Activated CD4-positive, alpha-beta T cell treated with anti-CD3 and anti-CD28 coated beads, Interleukin-2, amount 50 U/mL, for 24 hours (primary cell): Measurements from ENCODE around the gene ADGRG3.

ENCODE experiments used
- DNase-seq, 2 donors: peaks; one replicate each; pipeline ENCODE4 v3.0.0-alpha.2; 2020; ENCODE audit warnings: low read depth in 1 of 2, low spot score in 1 of 2

The ADGRG3 gene

GRCh38 chr16:57668263-57668571, at the start of gene ADGRG3:
ADGRG3 (plus strand) TSS chr16:57668306; CDS start chr16:57668348, 42 bp downstream.
- no peak for DNase-seq

DNA sequence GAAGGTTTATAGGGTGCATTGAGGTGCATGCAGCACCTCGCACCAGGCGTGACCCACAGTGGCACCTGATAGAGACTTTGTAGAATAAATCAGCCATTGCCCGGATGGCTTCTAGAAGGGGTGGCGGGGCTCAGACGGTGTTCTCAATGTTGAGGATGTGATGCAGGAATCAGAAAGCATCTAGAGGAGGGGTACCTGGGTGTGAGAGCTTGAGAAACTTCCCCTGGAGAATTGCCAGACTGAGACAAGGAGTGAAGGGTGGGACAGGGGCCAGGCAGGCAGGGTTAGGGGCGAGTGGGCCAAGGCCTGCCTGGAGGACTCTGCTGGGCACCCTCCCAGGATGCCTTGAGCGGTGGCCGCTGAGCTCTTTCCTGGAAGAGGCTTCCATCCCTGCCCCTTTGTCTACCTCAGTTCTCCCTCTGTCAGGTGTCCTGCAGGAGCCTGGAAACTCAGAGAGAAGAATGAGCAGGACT, 48.9 kb upstream of the ADGRG3 start:
- DNase-seq = no peak

DNA sequence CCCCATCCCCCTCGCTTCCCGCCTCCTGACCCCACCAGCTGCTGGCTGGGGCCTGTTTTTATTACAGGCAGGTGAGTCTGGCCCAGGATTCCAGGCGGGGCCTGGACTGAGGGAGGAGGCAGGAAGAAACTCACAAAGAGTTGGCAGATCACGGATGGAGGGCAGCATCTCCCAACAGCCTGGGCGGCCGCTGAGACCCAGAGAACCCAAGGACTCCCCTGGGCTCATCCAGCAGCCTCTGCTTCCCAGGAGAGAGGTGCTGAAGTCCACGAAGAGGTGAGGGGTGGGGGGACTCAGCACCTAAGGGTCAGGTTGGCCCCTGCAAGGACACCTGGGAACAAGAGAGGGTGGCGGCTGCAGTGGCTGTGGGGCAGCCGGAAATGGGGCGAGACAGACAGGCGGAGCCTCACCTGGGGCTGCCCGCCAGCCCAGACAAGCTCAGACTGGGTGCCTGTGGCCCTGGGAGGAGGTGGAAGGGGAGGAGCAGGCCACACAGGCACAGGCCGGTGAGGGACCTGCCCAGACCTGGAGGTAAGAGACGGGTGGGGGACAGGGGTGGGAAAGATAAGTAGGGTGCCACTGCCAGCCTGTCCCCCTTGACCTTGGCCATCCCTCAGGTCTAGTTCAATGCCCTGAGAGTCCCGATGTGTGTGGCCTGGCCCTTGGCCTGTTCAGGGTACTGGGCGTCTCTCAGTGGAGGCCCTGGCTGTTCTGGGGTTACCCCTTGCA, 48.3 kb upstream of the ADGRG3 start:
- no peak for DNase-seq

DNA sequence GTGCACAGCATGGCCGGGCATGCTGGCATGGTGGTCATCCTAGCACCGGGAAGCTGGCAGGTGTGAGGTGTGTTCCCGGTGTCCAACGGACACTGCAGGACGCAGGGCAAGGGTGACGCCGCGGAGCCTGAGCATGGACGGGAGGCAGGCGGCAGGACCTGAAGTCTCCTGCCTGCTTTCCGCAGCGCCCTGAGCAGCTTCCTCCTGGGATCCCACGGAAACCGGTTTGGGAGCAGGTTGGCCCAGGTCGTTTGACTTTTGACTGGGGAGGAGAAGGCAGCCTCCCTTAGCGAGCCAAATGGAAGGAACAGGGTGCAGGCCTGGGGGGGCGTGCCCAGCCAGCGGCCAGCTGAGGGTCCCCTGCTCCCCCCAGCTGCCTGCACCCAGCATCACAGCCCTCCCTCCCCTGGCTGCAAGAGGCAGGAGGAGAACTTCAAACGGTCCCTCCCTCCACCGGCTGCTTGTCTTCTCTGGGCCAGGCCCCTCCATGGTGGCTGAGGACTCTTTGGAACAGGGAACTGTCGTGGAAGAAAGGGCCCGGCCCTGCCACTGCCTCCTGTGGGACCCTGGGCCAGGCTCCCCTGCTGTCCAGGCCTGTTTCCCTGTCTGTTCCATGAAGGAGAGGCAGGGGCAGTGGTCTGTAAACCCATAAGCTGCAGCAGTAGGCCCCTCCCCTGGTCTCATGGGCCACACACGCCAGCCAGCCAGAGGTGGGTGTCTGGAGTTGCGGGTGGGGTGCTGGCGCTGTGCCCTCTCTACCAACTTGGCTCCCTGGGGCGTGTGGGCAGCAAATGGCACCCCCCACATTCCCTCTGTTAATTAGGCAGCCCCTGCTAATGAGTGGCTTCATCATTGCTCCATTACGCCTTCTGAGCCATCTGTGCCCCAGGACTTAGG, 47.5 kb upstream of the ADGRG3 start:
- no peak for DNase-seq

GRCh38 chr16:57621521-57622271, 46.4 kb upstream of the ADGRG3 start:
- no peak for DNase-seq

GRCh38 chr16:57622361-57623250, 45.5 kb upstream of the ADGRG3 start:
- DNase-seq = no peak

DNA sequence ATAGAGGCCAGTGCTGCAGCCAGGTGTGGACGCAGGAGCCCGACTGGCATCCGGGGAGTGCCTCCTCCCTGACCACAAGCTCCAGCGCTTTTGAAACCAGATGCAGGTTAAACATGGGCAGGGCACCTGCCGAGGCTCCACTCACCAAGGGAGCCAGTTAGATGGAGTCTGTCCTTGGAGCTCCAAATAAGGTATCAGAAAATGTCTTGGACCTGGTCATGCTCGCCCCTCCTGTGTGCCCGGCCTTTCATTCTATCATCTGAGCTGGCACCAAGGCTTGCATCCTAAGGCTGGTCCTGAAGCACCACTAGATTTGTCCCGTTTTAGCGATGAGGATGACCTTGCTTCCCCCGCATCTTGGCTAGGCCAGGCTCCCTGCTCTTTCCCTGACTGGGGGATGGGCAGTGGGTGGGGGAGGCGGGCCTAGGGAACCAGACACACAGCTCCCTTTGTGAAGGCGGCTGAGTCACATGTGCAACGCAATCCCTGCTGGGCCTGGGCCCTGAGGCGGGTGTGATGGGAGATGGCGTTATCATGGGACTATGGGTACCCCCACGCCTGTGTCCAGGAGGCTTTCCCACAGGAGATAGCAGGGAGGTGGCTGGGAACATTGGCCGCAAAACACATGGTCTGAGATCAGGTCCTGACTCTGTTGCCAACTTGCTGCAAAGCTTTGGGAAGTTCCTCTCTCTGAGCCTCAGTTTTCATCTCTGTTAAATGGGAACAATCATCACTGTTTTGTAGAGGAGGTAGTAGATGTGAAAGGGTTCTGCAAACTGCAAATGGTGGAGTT, 44.7 kb upstream of the ADGRG3 start:
- no peak for DNase-seq

GRCh38 chr16:57624044-57624688, 43.9 kb upstream of the ADGRG3 start:
- no peak for DNase-seq

GRCh38 chr16:57624806-57625500, 43.2 kb upstream of the ADGRG3 start:
- no peak for DNase-seq

GRCh38 chr16:57626420-57627170, 41.5 kb upstream of the ADGRG3 start:
- DNase-seq = no peak

- no peak for DNase-seq
Measured at GRCh38 chr16:57627184-57627871, 40.8 kb upstream of the ADGRG3 start.

DNA sequence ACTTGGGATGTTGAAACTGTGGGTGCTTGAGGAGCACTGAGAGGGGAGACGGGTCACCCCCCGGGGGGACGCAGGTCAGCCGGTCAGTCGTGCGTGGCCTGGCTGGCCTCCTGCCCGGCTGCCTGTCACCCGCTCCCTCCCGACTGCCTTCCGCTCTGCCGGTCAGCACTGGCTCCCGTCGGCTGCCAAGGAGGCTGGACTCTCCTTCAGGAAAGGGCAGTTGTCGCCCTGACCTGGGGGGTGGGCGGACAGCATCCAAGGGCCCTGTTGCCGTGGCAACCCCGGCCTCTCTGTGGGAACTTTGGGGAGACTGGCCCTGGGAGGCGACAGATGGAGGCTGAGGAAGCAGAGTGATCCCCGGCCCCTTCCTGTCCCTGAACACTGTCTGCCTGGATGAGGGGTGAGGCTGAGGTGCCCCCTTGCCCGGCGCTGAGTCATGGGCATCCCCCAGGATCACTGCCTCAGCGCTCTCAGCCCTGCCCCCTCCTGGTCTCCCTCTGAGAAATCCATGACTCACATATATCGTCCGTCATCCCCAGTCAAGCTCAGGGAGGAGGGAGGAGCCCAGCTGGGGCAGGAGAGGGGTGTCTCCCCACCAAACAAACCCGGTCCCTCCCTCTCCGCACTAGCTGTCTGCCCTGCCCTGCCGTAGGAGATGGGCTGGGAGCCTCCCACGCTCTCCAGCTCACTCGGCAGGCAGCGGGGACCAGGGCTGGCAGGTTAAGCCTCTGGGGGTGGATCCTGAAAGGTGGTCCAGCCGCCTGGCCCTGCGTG, 39.9 kb upstream of the ADGRG3 start, which contains the start of gene ADGRG1:
Gene ADGRG1, plus strand, starts transcription at position 623 of the 774 bp plus-strand sequence. CDS start 21,658 bp downstream, outside the sequence.
- peak in 1 of 2 donors; percentile 40 for DNase-seq

DNA sequence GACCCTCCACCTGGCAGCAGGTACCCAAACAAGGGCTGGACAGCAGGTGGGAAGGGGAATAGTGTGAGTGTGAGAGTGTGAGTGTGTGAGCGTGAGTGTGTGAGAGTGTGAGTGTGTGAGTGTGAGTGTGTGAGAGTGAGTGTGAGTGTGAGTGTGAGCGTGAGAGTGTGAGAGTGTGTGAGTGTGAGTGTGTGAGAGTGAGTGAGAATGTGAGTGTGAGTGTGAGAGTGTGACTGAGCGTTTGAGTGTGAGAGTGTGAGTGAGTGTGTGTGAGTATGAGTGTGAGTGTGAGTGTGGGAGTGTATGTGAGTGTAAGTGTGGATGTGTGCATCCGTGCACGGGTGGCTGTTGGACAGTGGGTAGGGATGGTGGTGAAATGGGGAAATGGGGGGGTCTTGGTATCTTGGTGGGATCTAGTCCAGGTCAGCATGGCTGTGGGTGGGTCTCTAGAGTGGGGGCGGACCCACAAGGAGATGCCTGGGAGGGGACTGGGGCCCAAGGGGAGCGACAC, 39.3 kb upstream of the ADGRG3 start:
- no peak for DNase-seq

GRCh38 chr16:57629516-57630406, 38.3 kb upstream of the ADGRG3 start:
- no peak for DNase-seq

GRCh38 chr16:57630407-57630797, 37.7 kb upstream of the ADGRG3 start:
- DNase-seq = no peak
